BJ (cell line): Measurements from ENCODE around the gene CCDC186. TPM values are rescaled to one million over a fixed set of nuclear protein-coding genes. Genes with fewer than 3 reads are reported as not detected.

Experiments
- CTCF ChIA-PET: fragments of 350-600 bp; formaldehyde crosslinking; extraction: SDS; loops from one replicate; lab custom pipeline; 2021; ENCODE audit warnings: antibody characterized with exemption, inconsistent platforms; lab: Yijun Ruan, JAX
- POLR2A ChIA-PET: fragments of 300-600 bp; sonication (Branson Sonifier 250); formaldehyde crosslinking; extraction: SDS; loops from one replicate; lab custom pipeline; 2021; ENCODE audit warnings: antibody characterized with exemption; lab: Charles Lee
- DNase-seq: peaks from one replicate; pipeline ENCODE4 v3.0.0-alpha.2; 2011; ENCODE audit warnings: low read depth
- H3K27me3 ChIP-seq: 2 replicates; pipeline ENCODE4 v1.6.0; 2011; ENCODE audit warnings: low read length; ENCODE audit not compliant: control insufficient read depth, insufficient read depth
- H3K36me3 ChIP-seq: 2 replicates; pipeline ENCODE4 v1.5.1; 2011; ENCODE audit warnings: low read length; ENCODE audit not compliant: control insufficient read depth, insufficient read depth
- H3K4me3 ChIP-seq: 2 replicates; pipeline ENCODE4 v1.5.1; 2011; ENCODE audit warnings: low read depth, mild to moderate bottlenecking, control low read depth, low read length
- CTCF ChIP-seq: IDR thresholded peaks from 2 replicates; pipeline ENCODE4 v1.5.1; 2011; ENCODE audit warnings: low read depth, mild to moderate bottlenecking, control low read depth, inconsistent platforms, low read length, moderate library complexity; ENCODE audit not compliant: insufficient read depth
- polyA plus RNA-seq: library from polyadenylated mRNA; depleted of rRNA; stranded (reverse); fragments of >200 nt; gene quantifications from 2 replicates; pipeline ENCODE4 v1.2.3, GENCODE V29; 2011

CCDC186 gene
- polyA plus RNA-seq, 1 experiment, result 2.2 TPM

GRCh38 chr10:114184276-114184675 is 10.3 kb upstream of the CCDC186 start:
- Histone ChIP-seq H3K36me3 (no peaks in the 10 kb centered on the region), H3K27me3 (no peaks in the 10 kb centered on the region), H3K4me3 (no peak overlapping the region)
- DNase-seq, result no peak
- CTCF ChIA-PET, result no interaction called here
- POLR2A ChIA-PET, result no interaction called here
- no peak for TF ChIP-seq CTCF

- TF ChIP-seq CTCF, result no peak
- DNase-seq, result no peak
- no peaks in the 10 kb centered on the region for H3K36me3 ChIP-seq
- no peaks in the 10 kb centered on the region for H3K27me3 ChIP-seq
- CTCF ChIA-PET, result no interaction called here
- H3K4me3 ChIP-seq, result no peak overlapping the region
- POLR2A ChIA-PET, result no interaction called here
Measured at GRCh38 chr10:114183563-114183962, 9.6 kb upstream of the CCDC186 start.

- Histone ChIP-seq H3K4me3 (no peak overlapping the region), H3K27me3 (no peaks in the 10 kb centered on the region), H3K36me3 (no peaks in the 10 kb centered on the region)
- DNase-seq, result no peak
- POLR2A ChIA-PET, result no interaction called here
- CTCF ChIA-PET, result no interaction called here
- no peak for TF ChIP-seq CTCF
Measured at GRCh38 chr10:114181971-114182370, 8.0 kb upstream of the CCDC186 start.

GRCh38 chr10:114180937-114181336 is 6.9 kb upstream of the CCDC186 start:
- no peaks in the 10 kb centered on the region for H3K36me3 ChIP-seq
- no peaks in the 10 kb centered on the region for H3K27me3 ChIP-seq
- ChIA-PET CTCF (no interaction called here), POLR2A (no interaction called here)
- H3K4me3 ChIP-seq, result no peak overlapping the region
- no peak for DNase-seq
- TF ChIP-seq CTCF, result no peak

- ChIA-PET CTCF (no interaction called here), POLR2A (no interaction called here)
- TF ChIP-seq CTCF, result no peak
- no peak for DNase-seq
- Histone ChIP-seq H3K4me3 (no peak overlapping the region), H3K27me3 (no peaks in the 10 kb centered on the region), H3K36me3 (no peaks in the 10 kb centered on the region)
Measured at GRCh38 chr10:114179747-114180146, 5.7 kb upstream of the CCDC186 start.
